CD4-positive, CD25-positive, alpha-beta regulatory T cell (primary cell): Measurements from ENCODE around the gene DMAP1. TPM values are rescaled to one million over a fixed set of nuclear protein-coding genes. Genes with fewer than 3 reads are reported as not detected.

ENCODE experiments used
- ATAC-seq, 2 donors: fragments of 150-1000 bp; cut with Tn5 transposase; one replicate each; pipeline ENCODE4 v1.10.0; 2021; ENCODE audit warnings: low read depth in 2 of 2, moderate number of reproducible peaks in 2 of 2, moderate library complexity in 1 of 2
- DNase-seq, 3 donors: peaks; one replicate each; pipeline versions ENCODE4 v3.0.0 to v3.0.0-alpha.2; 2012 to 2022; ENCODE audit warnings: mixed read lengths in 1 of 3
- H3K27ac ChIP-seq: one replicate; pipeline ENCODE4 v1.7.0; 2013; ENCODE audit warnings: mild to moderate bottlenecking, low read length; ENCODE audit not compliant: insufficient read depth, poor library complexity, severe bottlenecking
- H3K27me3 ChIP-seq: one replicate; pipeline ENCODE4 v1.7.0; 2013; ENCODE audit warnings: low read length; ENCODE audit not compliant: control insufficient read depth, insufficient read depth
- H3K36me3 ChIP-seq: one replicate; pipeline ENCODE4 v1.7.0; 2013; ENCODE audit warnings: mild to moderate bottlenecking, low read length, moderate library complexity; ENCODE audit not compliant: control insufficient read depth, insufficient read depth
- H3K4me1 ChIP-seq: 2 replicates; pipeline ENCODE4 v1.7.0; 2013; ENCODE audit warnings: mild to moderate bottlenecking, low read length; ENCODE audit not compliant: insufficient read depth, control insufficient read depth, poor library complexity, severe bottlenecking
- H3K4me3 ChIP-seq: one replicate; pipeline ENCODE4 v1.7.0; 2013; ENCODE audit warnings: low read depth, mild to moderate bottlenecking, low read length, moderate library complexity
- H3K9me3 ChIP-seq, 2 experiments: 1 replicate in 1 of 2; 2 replicates in 1 of 2; pipeline ENCODE4 v1.7.0; 2013; ENCODE audit warnings: low read length in 2 of 2, mild to moderate bottlenecking in 1 of 2, moderate library complexity in 1 of 2; ENCODE audit not compliant: control insufficient read depth in 2 of 2
- H3K27ac Mint-ChIP-seq, 3 donors: one replicate each; pipeline ENCODE4 v1.8.0; 2020 to 2022; ENCODE audit warnings: mild to moderate bottlenecking in 3 of 3, mixed read lengths in 3 of 3, moderate library complexity in 2 of 3
- H3K27me3 Mint-ChIP-seq: one replicate; pipeline ENCODE4 v1.8.0; 2022; ENCODE audit warnings: mild to moderate bottlenecking, mixed read lengths
- H3K36me3 Mint-ChIP-seq: one replicate; pipeline ENCODE4 v1.8.0; 2020; ENCODE audit warnings: mixed read lengths
- H3K4me1 Mint-ChIP-seq, 4 donors: one replicate each; pipeline ENCODE4 v1.8.0; 2020 to 2022; ENCODE audit warnings: mixed read lengths in 4 of 4, mild to moderate bottlenecking in 1 of 4
- H3K4me3 Mint-ChIP-seq, 4 donors: one replicate each; pipeline ENCODE4 v1.8.0; 2020 to 2022; ENCODE audit warnings: mild to moderate bottlenecking in 4 of 4, mixed read lengths in 4 of 4, moderate library complexity in 3 of 4
- H3K9me3 Mint-ChIP-seq, 7 donors: one replicate each; pipeline ENCODE4 v1.8.0; 2020 to 2022; ENCODE audit warnings: mixed read lengths in 7 of 7, mild to moderate bottlenecking in 3 of 7, moderate library complexity in 2 of 7
- polyA plus RNA-seq, 4 donors: library from polyadenylated mRNA; unstranded; fragments of 300-500 nt; fragmentation: Illumina TruSeq; gene quantifications; one replicate each; pipeline ENCODE4 v1.2.3, GENCODE V29; 2021
- total RNA-seq: library from RNA; stranded (reverse); gene quantifications from one replicate; pipeline ENCODE4 v1.2.3, GENCODE V29; 2022

Gene DMAP1
- total and polyA plus RNA-seq, 5 donors from 2014 or later: 33.5 to 54.9 (median 39.8) TPM

DNA sequence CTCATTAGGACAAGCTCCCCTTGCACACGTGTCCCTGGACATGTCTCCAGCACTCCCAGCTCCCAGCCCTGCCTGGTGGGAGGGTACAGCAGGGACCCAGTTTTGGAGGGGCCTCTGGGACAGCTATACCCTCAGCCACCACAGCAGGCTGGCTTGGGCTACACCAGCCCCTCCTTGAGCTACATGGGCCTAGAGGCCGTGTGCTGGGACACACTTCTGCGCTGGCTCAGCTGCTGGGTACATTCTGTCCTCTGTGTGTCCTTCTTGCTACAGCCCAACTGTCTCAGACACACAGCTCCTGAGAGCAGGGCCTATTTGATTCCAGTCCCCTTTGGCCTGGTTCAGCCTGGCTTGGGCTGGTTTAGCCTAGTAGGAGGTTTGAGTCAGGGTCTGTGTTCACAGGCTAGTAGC is 26.7 kb downstream of the DMAP1 start:
- H3K9me3 ChIP-seq: no peaks in the 10 kb centered on the region
- H3K9me3 Mint-ChIP-seq: no peaks in the 10 kb centered on the region
- ATAC-seq: no peak

DNA sequence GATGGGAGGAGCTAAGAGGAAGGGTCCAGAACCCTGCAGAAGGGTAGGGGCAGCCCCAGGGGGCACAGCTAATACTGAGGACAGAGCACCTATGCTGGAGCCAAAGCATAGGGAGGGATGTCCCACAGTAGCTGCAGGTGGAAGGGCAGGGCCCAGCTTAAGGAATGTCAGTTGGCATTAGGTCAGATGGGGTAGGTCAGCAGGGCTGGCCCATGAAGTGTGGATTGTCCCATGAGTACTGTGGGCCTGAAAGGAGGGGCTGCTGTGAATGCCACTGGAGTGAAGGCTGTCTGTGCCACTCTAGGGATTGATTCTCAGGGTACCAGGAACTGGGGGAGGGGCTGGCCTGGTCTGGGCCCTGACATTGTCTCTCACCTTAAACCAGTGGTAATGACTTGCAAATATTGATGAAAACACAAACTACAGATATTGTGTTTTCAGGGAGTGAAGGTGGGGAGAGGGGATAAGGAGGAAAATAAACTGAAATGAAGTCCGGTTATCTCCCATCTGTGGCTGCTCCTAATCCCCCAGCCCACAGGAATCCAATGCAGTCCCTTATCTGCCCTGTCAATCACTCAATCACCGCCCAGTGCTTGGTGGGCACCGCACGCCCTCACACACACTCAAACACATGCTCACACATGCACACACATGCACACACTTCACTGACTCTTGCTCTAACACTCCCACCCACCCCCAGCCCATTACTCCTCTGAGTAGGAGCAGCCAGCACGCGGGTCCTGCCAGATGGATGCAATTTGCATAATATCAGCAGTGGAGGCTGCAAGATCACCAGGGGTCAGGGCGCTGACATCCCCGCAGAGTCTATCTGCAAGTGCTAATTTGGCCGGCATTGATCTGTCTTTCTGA is 27.8 kb downstream of the DMAP1 start:
- DNase-seq (no peak), ATAC-seq (no peak)
- peak overlapping the region in 1 of 3 donors; percentile 74 for H3K27ac Mint-ChIP-seq
- Histone ChIP-seq H3K36me3 (no peaks in the 10 kb centered on the region), H3K4me1 (peaks cover 5% of the 10 kb centered on the region), H3K27ac (no peak overlapping the region), H3K9me3 (no peaks in the 10 kb centered on the region), H3K27me3 (no peaks in the 10 kb centered on the region), H3K4me3 (no peak overlapping the region)
- no peaks in the 10 kb centered on the region for H3K9me3 Mint-ChIP-seq
- no peak overlapping the region for H3K4me3 Mint-ChIP-seq
- H3K4me1 Mint-ChIP-seq: peaks cover 0 to 18% (median 1%) of the 10 kb centered on the region in 4 donors
- no peaks in the 10 kb centered on the region for H3K27me3 Mint-ChIP-seq
- H3K36me3 Mint-ChIP-seq: peaks cover 15% of the 10 kb centered on the region

More for the DNA sequence above, 26.7 kb downstream of the DMAP1 start:
- Histone ChIP-seq H3K4me1 (peaks cover 5% of the 10 kb centered on the region), H3K4me3 (no peak overlapping the region), H3K36me3 (no peaks in the 10 kb centered on the region), H3K27me3 (no peaks in the 10 kb centered on the region), H3K27ac (no peak overlapping the region)
- no peak for DNase-seq
- peak overlapping the region in 2 of 3 donors; percentile 56 to 74 for H3K27ac Mint-ChIP-seq
- H3K4me1 Mint-ChIP-seq: peaks cover 0 to 18% (median 1%) of the 10 kb centered on the region in 4 donors
- no peaks in the 10 kb centered on the region for H3K27me3 Mint-ChIP-seq
- H3K4me3 Mint-ChIP-seq: no peak overlapping the region
- H3K36me3 Mint-ChIP-seq: peaks cover 15% of the 10 kb centered on the region

- Histone ChIP-seq H3K36me3 (peaks cover 8% of the 10 kb centered on the region), H3K4me1 (peaks cover 5% of the 10 kb centered on the region), H3K4me3 (no peak overlapping the region), H3K27ac (no peak overlapping the region), H3K9me3 (no peaks in the 10 kb centered on the region), H3K27me3 (no peaks in the 10 kb centered on the region)
- no peaks in the 10 kb centered on the region for H3K9me3 Mint-ChIP-seq
- peak overlapping the region in 1 of 3 donors; percentile 17 for H3K27ac Mint-ChIP-seq
- peaks cover 20% of the 10 kb centered on the region for H3K36me3 Mint-ChIP-seq
- no peak overlapping the region for H3K4me3 Mint-ChIP-seq
- DNase-seq: no peak
- ATAC-seq: no peak
- H3K4me1 Mint-ChIP-seq: peaks cover 0 to 18% (median 1%) of the 10 kb centered on the region in 4 donors
- H3K27me3 Mint-ChIP-seq: no peaks in the 10 kb centered on the region
Observed at GRCh38 chr1:44242746-44243145, 29.5 kb downstream of the DMAP1 start.

GRCh38 chr1:44243782-44244495 is 30.7 kb downstream of the DMAP1 start:
- H3K27me3 ChIP-seq: no peaks in the 10 kb centered on the region
- H3K27ac ChIP-seq: no peak overlapping the region
- peaks cover 0 to 11% (median 1%) of the 10 kb centered on the region in 4 donors for H3K4me1 Mint-ChIP-seq
- no peaks in the 10 kb centered on the region for H3K9me3 ChIP-seq
- H3K27me3 Mint-ChIP-seq: no peaks in the 10 kb centered on the region
- no peak overlapping the region for H3K4me3 Mint-ChIP-seq
- peaks cover 24% of the 10 kb centered on the region for H3K36me3 Mint-ChIP-seq
- no peaks in the 10 kb centered on the region for H3K9me3 Mint-ChIP-seq
- DNase-seq (no peak), ATAC-seq (no peak)
- no peak overlapping the region for H3K4me3 ChIP-seq
- H3K27ac Mint-ChIP-seq: no peak overlapping the region
- peaks cover 8% of the 10 kb centered on the region for H3K36me3 ChIP-seq
- H3K4me1 ChIP-seq: no peaks in the 10 kb centered on the region

- H3K36me3 Mint-ChIP-seq: peaks cover 24% of the 10 kb centered on the region
- ATAC-seq: no peak
Observed at GRCh38 chr1:44244986-44245385, 31.7 kb downstream of the DMAP1 start.

DNA sequence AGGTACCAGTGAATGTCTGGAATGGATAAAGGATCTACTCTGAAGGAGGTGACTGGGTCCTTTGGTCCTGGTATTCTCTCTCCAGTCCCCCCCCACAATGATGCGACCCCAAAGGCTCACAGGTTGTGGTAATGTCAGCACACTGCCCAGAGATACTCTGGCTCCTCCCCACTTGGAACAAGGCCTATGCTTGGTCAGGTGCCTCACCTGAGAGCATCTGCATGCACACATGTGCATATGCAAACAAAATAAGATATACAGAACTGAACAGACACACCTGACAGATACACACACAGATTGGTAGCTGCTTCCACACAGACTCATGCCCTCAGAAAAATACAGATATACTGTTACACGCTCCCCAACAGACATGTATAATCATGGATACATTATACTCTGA is 33.5 kb downstream of the DMAP1 start:
- H3K27me3 Mint-ChIP-seq: no peaks in the 10 kb centered on the region
- no peaks in the 10 kb centered on the region for H3K27me3 ChIP-seq
- peaks cover 0 to 6% (median 0%) of the 10 kb centered on the region in 4 donors for H3K4me1 Mint-ChIP-seq
- H3K4me3 ChIP-seq: no peak overlapping the region
- H3K4me1 ChIP-seq: no peaks in the 10 kb centered on the region
- ATAC-seq (no peak), DNase-seq (no peak)
- no peak overlapping the region for H3K27ac Mint-ChIP-seq
- H3K9me3 Mint-ChIP-seq: no peaks in the 10 kb centered on the region
- H3K4me3 Mint-ChIP-seq: no peak overlapping the region
- H3K9me3 ChIP-seq: no peaks in the 10 kb centered on the region
- peaks cover 8% of the 10 kb centered on the region for H3K36me3 ChIP-seq
- peaks cover 23% of the 10 kb centered on the region for H3K36me3 Mint-ChIP-seq
- no peak overlapping the region for H3K27ac ChIP-seq

More at GRCh38 chr1:44244986-44245385, 31.7 kb downstream of the DMAP1 start:
- Mint-ChIP-seq H3K9me3 (no peaks in the 10 kb centered on the region), H3K4me3 (no peak overlapping the region), H3K27ac (peak overlapping the region in 1 of 3 donors; percentile 23), H3K27me3 (no peaks in the 10 kb centered on the region), H3K4me1 (peaks cover 0 to 8% (median 0%) of the 10 kb centered on the region in 4 donors)
- no peak for DNase-seq
- Histone ChIP-seq H3K4me3 (no peak overlapping the region), H3K9me3 (no peaks in the 10 kb centered on the region), H3K4me1 (no peaks in the 10 kb centered on the region), H3K27me3 (no peaks in the 10 kb centered on the region), H3K36me3 (peaks cover 8% of the 10 kb centered on the region), H3K27ac (no peak overlapping the region)

DNA sequence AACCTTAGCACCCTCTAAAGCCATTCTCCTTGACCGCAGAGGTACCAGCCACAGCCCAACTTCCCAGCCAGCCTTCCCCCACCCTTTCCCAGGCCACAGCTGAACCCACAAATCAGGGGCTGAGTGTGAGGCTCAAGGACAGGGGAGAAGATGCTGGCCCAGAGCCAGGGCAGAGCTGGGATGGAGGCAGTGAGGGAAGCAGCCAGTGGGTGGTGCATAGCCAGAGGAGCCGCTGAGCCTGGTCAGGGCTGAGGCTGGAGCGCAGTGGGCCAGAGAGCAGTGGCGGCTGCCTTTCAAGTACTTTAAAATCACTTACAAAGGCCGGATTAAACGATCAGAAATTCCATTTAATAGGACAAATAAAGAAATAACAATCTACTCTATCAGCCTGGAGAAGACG is 36.3 kb downstream of the DMAP1 start:
- peaks cover 0 to 5% (median 0%) of the 10 kb centered on the region in 4 donors for H3K4me1 Mint-ChIP-seq
- no peaks in the 10 kb centered on the region for H3K27me3 Mint-ChIP-seq
- no peaks in the 10 kb centered on the region for H3K9me3 ChIP-seq
- H3K27ac Mint-ChIP-seq: no peak overlapping the region
- peaks cover 8% of the 10 kb centered on the region for H3K36me3 ChIP-seq
- H3K9me3 Mint-ChIP-seq: no peaks in the 10 kb centered on the region
- no peaks in the 10 kb centered on the region for H3K27me3 ChIP-seq
- H3K4me3 ChIP-seq: no peak overlapping the region
- no peak for DNase-seq
- H3K4me1 ChIP-seq: no peaks in the 10 kb centered on the region
- no peak overlapping the region for H3K4me3 Mint-ChIP-seq
- no peak overlapping the region for H3K27ac ChIP-seq
- H3K36me3 Mint-ChIP-seq: peaks cover 15% of the 10 kb centered on the region
- ATAC-seq: no peak
